Hepatic stellate cell (primary cell): ENCODE measurements around the gene EXOC3L2.
"Not testable (repeated sequence)": the region's sequence is repeated elsewhere in the genome, so short reads cannot be mapped to it uniquely, and the experiment has no call there.

Experiments used
- DNase-seq: peaks from one replicate; pipeline ENCODE4 v3.0.0; 2011; ENCODE audit warnings: low spot score

EXOC3L2 gene

DNA sequence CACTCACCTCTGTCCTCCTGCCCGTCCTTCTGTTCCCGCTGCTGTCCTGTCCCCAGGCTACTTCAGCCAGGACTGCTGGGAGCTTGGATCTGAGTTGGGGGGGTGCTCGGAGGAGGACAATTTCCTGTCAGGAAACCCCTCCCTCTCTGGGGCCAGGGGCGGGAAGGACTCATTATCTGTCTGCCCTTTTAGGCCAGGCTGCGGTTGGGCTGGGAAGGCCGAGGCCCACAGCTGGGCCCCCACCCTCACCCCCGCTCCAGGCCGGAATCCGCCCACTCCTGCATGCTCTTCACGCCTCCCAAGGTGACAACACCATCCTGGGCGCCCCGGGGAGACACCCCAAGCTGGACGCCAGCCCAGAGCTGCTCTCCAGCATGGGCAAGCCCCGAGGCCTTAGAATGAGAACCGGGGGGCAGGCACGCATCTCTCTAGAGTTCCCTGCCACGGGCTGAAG is at the start of gene EXOC3L2:
Gene EXOC3L2, minus strand, starts transcription at position 74 of the 454 bp plus-strand sequence. CDS start 6,362 bp downstream, outside the sequence.
- DNase-seq = no peak

DNA sequence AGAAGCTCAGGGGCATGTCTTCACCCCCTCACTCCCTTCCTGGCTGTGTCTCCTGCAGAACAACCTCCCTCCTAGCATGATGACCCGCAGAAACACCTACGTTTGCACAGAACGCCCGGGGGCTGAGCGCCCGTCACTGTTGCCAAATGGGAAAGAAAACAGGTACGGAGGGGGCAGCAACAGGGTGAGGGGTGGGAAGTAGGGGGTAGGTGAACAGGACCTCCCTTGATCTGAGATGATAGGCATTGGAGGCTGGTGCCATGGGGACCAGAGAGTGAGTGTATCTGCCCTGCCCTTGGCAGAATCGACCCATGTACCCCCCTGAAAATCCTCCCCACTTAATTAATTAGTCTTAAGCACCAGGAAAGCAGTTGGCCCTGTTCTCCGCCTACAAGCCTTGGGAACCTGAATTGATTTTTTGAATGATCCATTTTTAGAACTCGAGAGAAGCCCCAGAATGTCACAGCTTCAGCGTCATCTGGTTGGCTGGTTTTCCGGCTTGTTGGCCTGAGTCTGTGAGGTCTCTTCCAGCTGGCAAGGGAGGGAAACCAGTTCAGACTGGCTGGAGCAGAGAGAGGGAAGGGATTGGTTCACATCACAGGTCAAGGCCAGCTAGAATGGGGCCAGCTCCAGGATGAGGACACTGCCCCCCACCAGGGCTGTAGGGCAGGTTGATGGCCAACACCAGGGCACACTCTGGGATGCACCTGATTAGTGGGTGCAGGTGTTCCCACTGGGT is 49.3 kb upstream of the EXOC3L2 start:
- DNase-seq = no peak

DNA sequence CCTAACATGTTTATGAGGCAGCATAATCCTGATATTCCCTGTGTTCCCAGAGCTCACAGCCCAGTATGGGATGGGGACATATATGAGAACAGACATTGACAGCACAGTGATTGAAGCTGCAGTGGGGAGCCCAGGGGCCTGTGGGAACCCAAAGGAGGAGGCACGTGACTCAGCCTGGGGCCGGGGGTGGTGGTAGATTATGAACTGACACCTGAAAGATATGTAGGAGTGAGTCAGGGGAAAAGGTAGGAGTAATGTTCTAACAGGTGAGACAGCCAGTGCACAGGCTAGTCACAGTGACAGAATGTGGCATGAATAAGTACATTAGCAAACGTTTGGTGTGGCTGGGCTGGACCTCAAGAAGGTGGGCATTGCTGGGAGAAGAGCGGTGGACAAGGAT is 48.5 kb upstream of the EXOC3L2 start:
- DNase-seq = no peak

DNA sequence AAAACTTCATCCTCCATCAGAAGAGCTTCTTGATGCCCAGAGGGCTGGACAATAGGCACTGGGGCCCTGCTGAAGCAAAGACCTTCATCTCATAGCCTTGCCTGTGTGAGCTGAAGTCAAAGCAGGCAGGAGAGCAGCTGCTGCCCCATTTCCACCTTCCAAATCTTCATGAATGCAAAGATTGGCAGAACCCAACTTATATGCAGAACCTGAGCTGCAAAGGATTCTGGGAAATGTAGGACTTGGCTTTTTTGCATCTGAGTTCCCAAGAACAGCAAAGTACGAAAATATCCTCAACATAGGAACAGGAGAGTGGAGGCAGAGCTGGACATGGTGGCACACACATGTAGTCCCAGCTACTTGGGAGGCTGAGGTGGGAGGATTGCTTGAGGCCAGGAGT is 46.6 kb upstream of the EXOC3L2 start:
- no peak for DNase-seq

DNA sequence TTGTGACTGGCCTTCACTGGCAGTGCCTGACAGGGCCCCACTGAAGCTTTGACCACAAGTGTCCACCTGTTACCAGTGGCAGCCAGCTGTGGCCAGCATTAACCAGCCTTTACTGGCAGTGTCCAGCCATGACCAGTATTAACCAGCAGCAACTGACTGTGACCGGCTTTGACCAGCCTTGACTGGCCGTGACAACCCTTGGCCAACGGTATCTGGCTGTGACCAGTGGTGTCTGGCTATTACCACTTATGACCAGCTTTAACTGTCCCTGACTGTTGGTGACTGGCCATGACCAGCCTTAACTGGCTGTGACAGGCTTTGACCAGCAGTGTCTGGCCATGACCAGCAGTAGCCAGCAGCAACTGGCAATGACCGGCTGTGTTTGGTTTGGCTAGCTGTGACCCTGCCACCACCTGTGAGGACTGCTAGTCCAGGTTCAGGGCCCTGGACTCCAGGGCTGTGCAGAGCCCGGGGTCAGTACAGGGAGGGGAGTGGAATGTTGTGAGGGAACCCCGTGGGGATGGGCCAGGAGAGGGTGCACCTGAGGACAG is 45.2 kb upstream of the EXOC3L2 start:
- no peak for DNase-seq

DNA sequence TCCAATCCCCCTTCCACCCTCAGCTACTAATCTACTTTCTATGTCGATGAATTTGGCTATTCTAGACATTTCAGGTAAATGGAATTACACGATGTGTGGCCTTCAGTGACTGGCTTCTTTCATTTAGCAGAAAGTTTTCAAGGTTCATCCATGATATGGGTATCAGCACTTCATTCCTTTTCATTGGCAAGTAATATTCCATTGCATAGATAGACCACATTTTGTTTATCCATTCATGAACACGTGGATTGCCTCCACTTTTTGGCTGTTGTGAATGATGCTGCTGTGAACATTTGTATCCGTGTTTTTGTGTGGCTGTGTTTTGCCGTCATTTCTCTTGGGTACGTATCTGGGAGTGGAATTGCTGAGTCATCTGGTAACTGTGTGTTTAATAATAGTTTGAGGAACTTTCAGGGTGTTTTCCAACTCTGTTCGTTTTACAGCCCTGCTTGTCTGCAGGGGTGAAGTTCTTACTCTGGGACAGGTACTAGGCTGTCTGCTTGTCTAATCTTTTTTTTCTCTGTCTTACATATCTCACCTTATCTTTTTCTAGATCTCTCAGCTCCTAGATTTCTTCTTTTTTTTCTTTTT is 38.3 kb upstream of the EXOC3L2 start:
- no peak for DNase-seq

DNA sequence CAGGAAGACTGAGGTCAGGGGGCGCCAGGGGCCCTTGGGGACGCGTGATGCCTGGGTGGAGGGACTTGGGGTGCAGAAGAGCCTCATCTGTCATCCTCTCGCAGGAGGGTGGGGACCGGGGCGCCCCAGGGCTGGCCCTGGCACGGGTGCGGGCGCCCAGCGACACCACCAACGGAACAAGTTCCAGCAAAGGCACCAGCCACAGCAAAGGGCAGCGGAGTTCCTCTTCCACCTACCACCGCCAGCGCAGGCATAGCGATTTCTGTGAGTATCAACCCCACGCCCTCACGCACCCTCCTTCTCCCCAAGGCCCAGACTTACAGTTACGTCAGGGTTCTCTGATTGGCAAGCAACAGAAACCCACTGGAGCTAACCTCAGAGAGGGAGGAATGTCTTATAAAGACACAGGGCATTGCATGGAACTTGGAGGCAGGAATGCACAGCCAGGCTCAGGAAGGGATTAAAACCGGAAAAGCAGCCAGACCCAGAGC is 35.3 kb upstream of the EXOC3L2 start:
- no peak for DNase-seq

DNA sequence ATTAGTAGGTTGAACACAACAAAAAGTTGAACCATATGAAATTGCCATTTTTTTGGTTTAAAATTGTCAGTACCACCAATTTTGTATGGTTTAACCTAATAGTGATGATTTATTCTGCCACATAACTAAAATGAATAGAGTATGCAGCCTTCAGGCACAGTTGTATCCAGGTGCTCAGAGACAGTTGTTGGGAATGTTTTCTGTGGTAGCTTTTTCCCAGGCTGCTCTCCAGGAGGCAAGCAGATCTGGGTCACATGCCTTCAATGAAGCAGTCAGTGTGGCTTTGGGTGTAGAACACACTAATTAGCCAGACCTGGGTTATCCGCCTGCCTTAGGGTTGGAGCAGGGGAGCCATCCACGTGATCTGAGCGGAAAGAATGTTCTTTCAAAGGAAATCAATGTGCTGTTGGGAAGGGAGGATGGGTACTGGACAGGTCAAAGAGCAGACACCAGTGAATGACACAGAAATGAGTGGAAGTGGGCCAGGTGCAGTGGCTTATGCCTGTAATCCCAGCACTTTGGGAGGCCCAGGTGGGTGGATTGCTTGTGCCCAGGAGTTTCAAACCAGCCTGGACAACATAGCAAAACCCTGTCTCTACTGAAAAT is 34.5 kb upstream of the EXOC3L2 start:
- no peak for DNase-seq

DNA sequence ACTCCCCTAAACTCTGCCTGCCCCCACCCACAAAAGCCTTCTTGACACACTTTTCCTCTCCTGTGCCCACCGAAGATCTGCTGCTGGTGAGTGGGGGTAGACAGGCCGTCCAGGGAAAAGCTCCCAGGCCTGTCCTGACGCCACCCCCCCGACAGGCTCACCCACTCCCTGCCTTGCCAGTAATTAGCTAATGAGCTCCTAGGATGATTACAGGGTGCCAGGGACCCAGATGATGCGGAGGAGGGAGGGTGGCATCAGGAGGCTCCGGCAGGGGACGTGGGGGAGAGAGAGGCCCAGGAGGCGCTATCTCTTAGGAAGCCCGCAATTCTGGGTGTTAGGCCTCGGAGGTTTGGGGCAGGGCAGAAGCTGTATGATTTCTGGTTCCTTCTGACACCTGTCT is 32.9 kb upstream of the EXOC3L2 start:
- DNase-seq = no peak

DNA sequence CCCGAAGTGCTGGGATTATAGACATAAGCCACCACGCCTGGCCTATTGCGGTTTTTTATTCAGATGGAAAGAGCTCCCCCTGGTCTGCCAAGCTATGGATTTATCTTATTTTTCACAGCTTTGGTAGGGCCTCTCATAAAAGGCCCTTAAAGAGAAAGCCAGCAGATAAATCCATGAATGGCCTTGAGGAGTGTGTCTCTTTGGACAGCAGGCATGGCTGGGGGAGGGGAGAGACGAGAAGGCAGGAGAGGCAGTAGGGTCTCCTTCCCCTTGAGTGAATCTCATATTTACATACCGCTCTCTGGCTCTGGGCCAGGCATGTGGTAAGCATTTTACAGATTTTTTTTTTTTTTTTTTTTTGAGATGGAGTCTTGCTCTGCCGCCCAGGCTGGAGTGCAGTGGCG is 31.1 kb upstream of the EXOC3L2 start:
- DNase-seq = no peak

DNA sequence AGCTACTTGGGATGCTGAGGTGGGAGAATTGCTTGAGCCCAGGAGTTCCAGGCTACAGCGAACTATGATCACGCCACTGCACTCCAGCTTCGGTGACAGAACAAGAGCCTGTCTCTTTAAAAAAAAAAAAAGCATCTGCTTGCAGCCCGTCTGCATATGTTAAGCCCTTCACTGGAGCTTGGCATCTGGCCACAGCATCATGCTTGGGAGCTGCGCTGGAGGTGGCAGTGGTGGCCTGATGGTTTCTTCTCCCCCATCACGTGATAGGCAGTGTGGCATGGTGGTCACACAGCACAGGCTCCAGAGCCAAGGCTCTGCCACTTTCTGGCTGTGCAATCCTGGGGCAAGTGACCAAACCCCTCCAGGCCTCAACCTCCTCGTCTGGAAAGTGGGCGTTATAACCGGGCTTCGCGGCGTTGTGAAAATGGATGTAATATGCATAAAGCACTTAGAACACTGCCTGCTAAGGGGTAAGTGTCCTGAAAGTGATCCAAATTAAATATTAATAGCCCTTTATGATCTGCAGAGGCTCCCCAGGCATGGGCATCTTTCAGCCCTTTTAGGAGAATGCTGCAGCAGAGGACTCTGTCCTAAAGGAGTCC is 30.3 kb upstream of the EXOC3L2 start:
- DNase-seq = no peak

DNA sequence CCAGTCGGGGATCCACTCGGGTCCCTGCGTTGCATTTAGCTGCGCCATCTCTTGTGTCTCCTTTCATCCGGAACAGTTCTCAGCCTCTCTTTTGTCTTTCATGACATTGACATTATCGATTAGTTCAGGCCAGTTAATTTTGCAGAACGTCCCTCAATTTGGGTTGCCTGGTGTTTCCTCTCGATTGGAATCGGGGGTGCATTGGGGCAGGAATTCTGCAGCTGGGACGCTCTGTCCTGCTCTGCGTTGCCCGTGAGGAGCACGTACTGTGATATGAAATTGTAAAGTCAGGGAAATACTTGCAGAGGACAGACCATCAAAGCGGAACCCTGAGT is 28.3 kb upstream of the EXOC3L2 start:
- DNase-seq = no peak

DNA sequence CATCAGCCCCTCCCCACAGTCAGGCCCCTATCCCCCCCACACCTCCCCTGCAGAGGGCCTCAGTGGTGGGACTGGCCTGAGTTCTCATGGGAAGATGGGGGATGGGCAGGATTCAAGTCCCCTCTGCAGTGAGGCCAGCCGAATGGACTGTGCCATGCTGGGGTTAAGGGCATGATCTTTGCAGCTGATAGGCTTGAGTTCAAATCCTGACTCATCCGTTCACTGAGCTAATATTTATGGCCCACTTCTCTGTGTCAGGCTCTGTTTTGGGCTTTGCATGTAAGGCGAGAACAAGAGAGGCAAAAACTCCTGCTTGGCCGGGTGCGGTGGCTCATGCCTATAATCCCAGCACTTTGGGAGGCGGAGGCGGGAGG is 26.5 kb upstream of the EXOC3L2 start:
- no peak for DNase-seq

DNA sequence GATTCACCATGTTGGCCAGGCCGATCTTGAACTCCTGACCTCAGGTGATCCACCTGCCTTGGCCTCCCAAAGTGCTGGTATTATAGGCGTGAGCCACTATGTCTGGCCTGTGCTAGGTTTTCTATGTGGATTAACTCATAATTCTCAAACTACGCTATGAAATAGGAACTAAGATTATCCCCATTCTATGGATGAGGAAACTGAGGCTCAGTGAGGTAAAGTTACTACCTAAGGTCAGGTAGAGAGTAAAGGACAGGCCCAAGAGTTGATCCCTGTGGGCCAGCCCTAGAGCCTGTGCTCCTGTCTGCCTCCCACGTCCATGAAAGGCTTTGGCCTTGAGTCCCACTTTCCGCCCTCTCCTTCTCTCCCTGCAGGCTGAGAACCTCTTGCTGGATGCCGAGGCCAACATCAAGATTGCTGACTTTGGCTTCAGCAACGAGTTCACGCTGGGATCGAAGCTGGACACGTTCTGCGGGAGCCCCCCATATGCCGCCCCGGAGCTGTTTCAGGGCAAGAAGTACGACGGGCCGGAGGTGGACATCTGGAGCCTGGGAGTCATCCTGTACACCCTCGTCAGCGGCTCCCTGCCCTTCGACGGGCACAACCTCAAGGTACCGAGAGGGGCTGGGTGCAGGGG is 26.0 kb upstream of the EXOC3L2 start:
- DNase-seq = no peak

DNA sequence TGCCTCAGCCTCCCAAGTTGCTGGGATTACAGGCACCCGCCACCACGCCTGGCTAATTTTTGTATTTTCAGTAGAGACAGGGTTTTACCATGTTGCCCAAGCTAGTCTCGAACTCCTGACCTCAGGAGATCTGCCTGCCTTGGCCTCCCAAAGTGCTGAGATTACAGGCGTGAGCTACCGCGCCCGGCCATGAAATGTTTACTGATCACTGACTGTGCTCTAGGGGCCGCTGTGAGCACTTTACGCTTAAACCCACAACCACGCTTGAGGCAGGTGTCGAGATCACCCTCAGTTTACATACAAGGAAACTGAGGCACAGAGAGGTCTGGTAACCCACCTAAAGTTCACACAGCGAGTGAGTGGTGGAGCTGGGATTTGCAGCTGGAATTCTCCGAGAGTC is 24.7 kb upstream of the EXOC3L2 start:
- not testable (repeated sequence) for DNase-seq

DNA sequence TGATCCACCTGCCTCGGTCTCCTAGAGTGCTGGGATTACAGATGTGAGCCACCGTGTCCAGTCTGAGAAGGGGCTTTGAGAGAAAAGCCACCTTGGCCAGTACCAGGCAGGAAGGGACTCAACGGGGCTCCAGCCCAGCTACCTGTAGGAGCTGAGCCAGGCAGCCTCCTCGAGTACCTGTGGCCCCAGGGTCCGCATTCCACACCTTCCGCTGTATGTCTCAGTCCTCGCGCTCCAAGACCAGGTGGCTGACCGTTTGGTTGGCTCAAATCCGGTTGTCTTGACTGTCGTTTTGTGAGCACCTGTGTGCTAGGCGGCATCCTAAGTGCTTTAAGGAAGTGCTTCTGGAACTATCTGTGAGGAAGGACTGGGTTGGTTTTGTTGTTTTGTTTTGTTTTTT is 22.1 kb upstream of the EXOC3L2 start:
- no peak for DNase-seq

DNA sequence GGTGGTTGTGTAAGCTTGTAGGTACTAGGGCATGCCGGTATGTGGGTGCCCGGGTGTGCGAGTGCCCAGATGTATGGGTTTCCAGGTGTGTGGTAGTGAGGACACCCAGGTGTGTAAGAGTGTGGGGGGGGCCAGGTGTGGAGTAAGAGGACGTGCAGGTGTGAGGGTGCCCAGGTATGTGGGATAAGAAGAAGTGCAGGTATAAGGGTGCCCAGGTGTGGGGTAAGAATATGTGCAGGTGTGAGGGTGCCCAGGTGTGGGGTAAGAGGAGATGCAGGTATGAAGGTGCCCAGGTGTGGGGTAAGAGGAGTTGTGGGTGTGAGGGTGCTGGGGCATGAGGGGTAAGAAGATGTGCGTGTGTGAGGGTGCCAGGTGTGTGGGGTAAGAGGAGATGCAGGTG is 20.2 kb upstream of the EXOC3L2 start:
- no peak for DNase-seq

DNA sequence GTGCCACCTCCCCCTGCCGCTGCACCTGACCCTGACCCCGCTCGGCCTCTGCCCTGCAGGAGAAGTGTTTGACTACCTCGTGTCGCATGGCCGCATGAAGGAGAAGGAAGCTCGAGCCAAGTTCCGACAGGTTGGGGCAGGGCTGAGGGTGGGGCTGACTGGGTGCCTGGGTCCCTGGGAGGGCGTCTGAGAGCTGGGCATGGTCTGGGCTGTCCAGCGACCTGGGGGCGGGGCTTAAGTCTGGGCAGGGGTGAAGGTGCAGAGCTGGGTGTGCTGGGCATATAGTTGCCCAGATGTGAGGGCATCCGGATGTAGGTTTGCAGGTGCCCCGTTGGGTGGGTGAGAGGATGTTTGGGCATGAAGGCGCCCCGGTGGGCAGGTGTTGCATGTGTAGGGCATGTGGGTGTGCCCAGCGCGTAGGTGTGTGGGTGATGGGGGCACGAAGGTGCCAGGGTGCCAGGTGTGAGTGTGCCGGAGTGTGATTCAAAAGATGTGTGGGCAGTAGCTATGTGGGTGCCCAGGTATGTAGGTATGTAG is 19.6 kb upstream of the EXOC3L2 start:
- no peak for DNase-seq

DNA sequence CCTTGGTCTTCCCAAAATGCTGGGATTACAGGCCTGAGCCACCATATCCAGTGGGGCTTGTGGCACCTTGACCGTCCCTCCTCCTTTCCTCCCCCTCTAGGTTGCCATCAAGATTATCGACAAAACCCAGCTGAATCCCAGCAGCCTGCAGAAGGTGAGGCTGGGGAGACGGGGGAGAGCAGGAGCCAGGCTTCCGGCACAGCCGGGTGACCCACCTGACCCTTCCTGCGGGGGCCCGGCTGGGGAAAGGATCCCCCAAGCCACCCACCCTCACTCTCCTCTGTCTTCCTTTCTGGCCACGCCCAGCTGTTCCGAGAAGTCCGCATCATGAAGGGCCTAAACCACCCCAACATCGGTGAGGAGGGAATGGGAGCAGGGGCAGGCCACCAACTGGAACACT is 17.8 kb upstream of the EXOC3L2 start:
- no peak for DNase-seq

DNA sequence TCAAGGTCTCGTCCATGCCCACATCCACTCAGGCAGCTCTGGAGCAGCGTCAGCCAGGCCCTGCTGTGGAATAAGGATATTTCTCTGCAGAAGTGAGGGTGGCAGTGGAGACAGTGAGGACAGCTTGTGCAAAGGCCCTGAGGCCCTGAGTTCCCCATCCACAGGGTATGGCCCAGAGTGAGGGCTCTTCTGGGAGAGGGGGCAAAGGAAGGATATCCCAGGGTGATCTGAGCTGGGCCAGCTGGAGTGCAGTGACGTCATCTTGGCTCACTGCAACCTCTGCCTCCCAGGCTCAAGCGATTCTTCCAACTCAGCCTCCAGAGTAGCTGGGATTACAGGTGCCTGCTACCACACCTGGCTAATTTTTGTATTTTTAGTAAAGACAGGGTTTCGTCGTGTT is 17.4 kb upstream of the EXOC3L2 start:
- no peak for DNase-seq

DNA sequence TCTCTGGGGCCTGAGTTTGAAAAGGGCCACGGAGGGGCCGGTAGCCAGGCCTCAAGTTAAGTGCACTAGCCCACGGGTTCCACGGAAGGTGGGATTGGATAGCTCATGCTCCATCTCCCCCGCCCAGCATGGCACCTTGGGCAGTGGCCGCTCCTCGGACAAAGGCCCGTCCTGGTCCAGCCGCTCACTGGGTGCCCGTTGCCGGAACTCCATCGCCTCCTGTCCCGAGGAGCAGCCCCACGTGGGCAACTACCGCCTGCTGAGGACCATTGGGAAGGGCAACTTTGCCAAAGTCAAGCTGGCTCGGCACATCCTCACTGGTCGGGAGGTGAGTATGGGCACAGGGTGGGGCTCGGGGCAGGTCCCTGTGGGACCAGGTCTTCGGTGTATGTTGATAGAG is 13.7 kb upstream of the EXOC3L2 start:
- DNase-seq = no peak

DNA sequence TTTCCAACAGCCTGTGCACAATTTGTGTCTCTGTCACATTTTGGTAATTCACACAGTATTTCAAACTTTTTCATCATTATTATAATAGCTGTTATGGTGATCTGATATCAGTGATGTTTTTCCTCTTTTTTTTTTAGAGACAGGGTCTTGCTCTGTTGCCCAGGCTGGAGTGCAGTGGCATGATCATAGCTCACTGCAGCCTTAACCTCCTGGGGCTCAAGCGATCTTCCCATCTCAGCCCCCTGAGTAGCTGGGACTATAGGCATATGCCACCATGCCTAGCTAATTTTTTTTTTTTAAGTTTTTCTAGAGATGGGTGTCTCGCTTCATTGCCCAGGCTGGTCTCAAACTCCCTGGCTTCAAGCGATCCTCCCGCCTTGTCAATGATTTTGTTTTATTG is 11.6 kb upstream of the EXOC3L2 start:
- no peak for DNase-seq
